PC-3 (cell line): Measurements from ENCODE around the gene FST. TPM values are rescaled to one million over a fixed set of nuclear protein-coding genes. Genes with fewer than 3 reads are reported as not detected.
A peak's percentile ranks its signal among the peaks of the same experiment; 100 is the strongest.

ENCODE experiments used
- ATAC-seq: fragments of 200-7000 bp; cut with Tn5 transposase; 2 replicates; pipeline ENCODE4 v1.9.1; 2020; ENCODE audit warnings: mild to moderate bottlenecking, moderate library complexity
- BruUV-seq: library from RNA; stranded (reverse); fragments of 400-500 nt; replicated peaks from 2 replicates; lab custom pipeline; 2021; lab: Mats Ljungman, UMichigan
- CTCF ChIA-PET: fragments of 300-600 bp; sonication (Branson Sonifier 250); formaldehyde crosslinking; loops from one replicate; lab custom pipeline; 2022; ENCODE audit warnings: antibody characterized with exemption; lab: Charles Lee
- POLR2A ChIA-PET: fragments of 300-600 bp; sonication (Branson Sonifier 250); formaldehyde crosslinking; loops from one replicate; lab custom pipeline; 2022; ENCODE audit warnings: antibody characterized with exemption; ENCODE audit not compliant: unreplicated experiment; lab: Charles Lee
- DNase-seq: peaks from one replicate; pipeline ENCODE4 v3.0.0-alpha.2; 2015
- H2AFZ ChIP-seq: fragments of 300-600 bp; sonication (generic); 2 replicates; pipeline ENCODE4 v1.6.0; 2016; ENCODE audit warnings: antibody characterized with exemption, low read length
- H3F3A ChIP-seq: fragments of 300-600 bp; sonication (generic); one replicate; pipeline ENCODE4 v1.6.0; 2017; ENCODE audit warnings: antibody characterized with exemption, low read length, control low read depth, mild to moderate bottlenecking; ENCODE audit not compliant: unreplicated experiment
- H3K27ac ChIP-seq: fragments of 300-600 bp; sonication (generic); 2 replicates; pipeline ENCODE4 v1.5.1; 2016; ENCODE audit warnings: mild to moderate bottlenecking, low read length
- H3K27me3 ChIP-seq: fragments of 300-600 bp; sonication (generic); 2 replicates; pipeline ENCODE4 v1.6.1; 2016; ENCODE audit warnings: low read length, mixed read lengths
- H3K36me3 ChIP-seq: fragments of 300-600 bp; sonication (generic); 2 replicates; pipeline ENCODE4 v1.6.1; 2016; ENCODE audit warnings: low read depth, mixed run types, low read length, mixed read lengths
- H3K4me1 ChIP-seq: fragments of 300-600 bp; sonication (generic); 2 replicates; pipeline ENCODE4 v1.5.1; 2016; ENCODE audit warnings: low read length; ENCODE audit not compliant: insufficient read depth
- H3K4me2 ChIP-seq: fragments of 300-600 bp; sonication (generic); 2 replicates; pipeline ENCODE4 v1.6.0; 2016; ENCODE audit warnings: low read length
- H3K4me3 ChIP-seq: fragments of 300-600 bp; sonication (generic); 2 replicates; pipeline ENCODE4 v1.5.1; 2016; ENCODE audit warnings: mild to moderate bottlenecking, low read length, mixed read lengths
- H3K79me2 ChIP-seq: fragments of 300-600 bp; sonication (generic); 2 replicates; pipeline ENCODE4 v1.6.1; 2017; ENCODE audit warnings: low read length, mixed read lengths
- H3K9ac ChIP-seq: fragments of 300-600 bp; sonication (generic); 2 replicates; pipeline ENCODE4 v1.6.0; 2016; ENCODE audit warnings: mild to moderate bottlenecking, low read length
- H3K9me2 ChIP-seq: fragments of 300-600 bp; sonication (generic); replicated peaks from 2 replicates; pipeline ENCODE4 v1.6.1; 2016; ENCODE audit warnings: mixed run types, low read length, mixed read lengths
- H3K9me3 ChIP-seq: fragments of 300-600 bp; sonication (generic); 2 replicates; pipeline ENCODE4 v1.6.1; 2016; ENCODE audit warnings: low read length, mixed read lengths
- H4K20me1 ChIP-seq: fragments of 300-600 bp; sonication (generic); 2 replicates; pipeline ENCODE4 v1.6.1; 2016; ENCODE audit warnings: low read length, mixed read lengths
- CTCF ChIP-seq: fragments of 300-600 bp; sonication (generic); conservative IDR thresholded peaks from 2 replicates; pipeline ENCODE4 v1.5.1; 2017; ENCODE audit warnings: antibody characterized with exemption, low read depth, mild to moderate bottlenecking, low read length
- EZH2 ChIP-seq: fragments of 300-600 bp; sonication (generic); IDR thresholded peaks from one replicate; pipeline ENCODE4 v1.6.1; 2017; ENCODE audit warnings: antibody characterized with exemption, mild to moderate bottlenecking, low read length; ENCODE audit not compliant: unreplicated experiment
- EZH2phosphoT487 ChIP-seq: fragments of 300-600 bp; sonication (generic); IDR thresholded peaks from 2 replicates; pipeline ENCODE4 v1.6.1; 2018; ENCODE audit warnings: mild to moderate bottlenecking, antibody characterized with exemption, low read length, borderline replicate concordance
- intact Hi-C: fragments of 100-400 bp; cut with micrococcal nuclease; formaldehyde crosslinking; loops from 2 replicates; pipeline ENCODE4 v1.9.0; 2023
- total RNA-seq: library from RNA; depleted of rRNA; stranded (reverse); fragments of >200 nt; gene quantifications from 2 replicates; pipeline ENCODE4 v1.2.3, GENCODE V29; 2014

FST gene
- total RNA-seq, 1 experiment from 2014 or later = 403 TPM

GRCh38 chr5:53438079-53438478 is 42.4 kb upstream of the FST start:
- ChIA-PET POLR2A (no interaction called here), CTCF (no interaction called here)
- peak overlapping the region; percentile 87 for H3K27ac ChIP-seq
- H3F3A ChIP-seq = no peaks in the 10 kb centered on the region
- TF ChIP-seq CTCF (no peak), EZH2phosphoT487 (no peak), EZH2 (no peak)
- intact Hi-C loops = loop anchor here (2.0 to 5.0 kb wide), 2 partner anchors 41 to 779 kb away; no protein-coding TSS in a partner anchor
- no peaks in the 10 kb centered on the region for H3K36me3 ChIP-seq
- no peak for ATAC-seq
- H3K9ac ChIP-seq = peak overlapping the region; percentile 44
- no TSS peak for BruUV-seq
- H3K9me2 ChIP-seq = no peaks in the 10 kb centered on the region
- H2AFZ ChIP-seq = peak overlapping the region; percentile 21; the same call in 1 of the 2 replicates
- H4K20me1 ChIP-seq = no peaks in the 10 kb centered on the region
- no peak for DNase-seq
- no peaks in the 10 kb centered on the region for H3K27me3 ChIP-seq
- peak overlapping the region; percentile 49 for H3K4me2 ChIP-seq
- H3K4me1 ChIP-seq = peaks cover 32% of the 10 kb centered on the region
- no peak overlapping the region for H3K4me3 ChIP-seq
- no peaks in the 10 kb centered on the region for H3K79me2 ChIP-seq
- H3K9me3 ChIP-seq = no peaks in the 10 kb centered on the region

GRCh38 chr5:53438486-53439472 is 41.6 kb upstream of the FST start:
- peak overlapping the region; percentile 87 for H3K27ac ChIP-seq
- H3K27me3 ChIP-seq = no peaks in the 10 kb centered on the region
- no peaks in the 10 kb centered on the region for H3K9me2 ChIP-seq
- no peaks in the 10 kb centered on the region for H3K79me2 ChIP-seq
- H4K20me1 ChIP-seq = no peaks in the 10 kb centered on the region
- H3K9me3 ChIP-seq = no peaks in the 10 kb centered on the region
- H3K4me2 ChIP-seq = peak overlapping the region; percentile 49
- BruUV-seq = TSS peak; percentile 95
- intact Hi-C loops = loop anchor here (1.0 to 5.0 kb wide), 3 partner anchors 32 to 779 kb away; no protein-coding TSS in a partner anchor
- peaks cover 29% of the 10 kb centered on the region for H3K4me1 ChIP-seq
- peak overlapping the region; percentile 57 for H3K9ac ChIP-seq
- no peak overlapping the region for H3K4me3 ChIP-seq
- TF ChIP-seq EZH2 = no peak
- TF ChIP-seq CTCF = no peak
- no peak for TF ChIP-seq EZH2phosphoT487
- peak; percentile 79 for DNase-seq
- ATAC-seq = peak; percentile 96
- H3K36me3 ChIP-seq = no peaks in the 10 kb centered on the region
- ChIA-PET CTCF (interaction anchor here (0.7 kb wide), 1 partner anchor 355 kb away, joined by 3 read pairs; no protein-coding TSS in a partner anchor), POLR2A (interaction anchor here (0.6 kb wide), 2 partner anchors 489 to 794 kb away, joined by 4 to 5 read pairs; no protein-coding TSS in a partner anchor)
- peak overlapping the region; percentile 21; the same call in 1 of the 2 replicates for H2AFZ ChIP-seq
- H3F3A ChIP-seq = no peaks in the 10 kb centered on the region
